Measurements from ENCODE around the gene NHLRC2.

The NHLRC2 gene

DNA sequence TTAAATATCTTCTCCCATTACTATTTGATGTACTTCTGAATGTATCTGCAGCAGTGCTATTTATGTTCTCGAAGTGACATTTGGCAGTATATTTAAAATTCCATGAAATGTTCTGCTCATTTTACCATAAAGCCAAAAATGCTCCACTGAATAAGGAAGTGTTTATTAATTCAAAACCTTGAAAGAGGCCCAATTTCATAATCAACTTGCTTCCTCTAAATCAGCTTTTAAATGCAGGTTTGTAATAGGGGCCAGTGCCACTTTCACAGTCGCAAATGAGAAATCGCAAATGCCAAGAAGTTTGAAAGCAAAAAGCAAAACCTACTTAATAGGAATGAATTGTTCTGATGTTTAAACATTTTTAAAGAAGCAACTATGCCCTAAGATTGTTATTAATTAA is 11.4 kb downstream of the NHLRC2 start:
- DNase-seq (ENCODE audit: low read depth): no peak

DNA sequence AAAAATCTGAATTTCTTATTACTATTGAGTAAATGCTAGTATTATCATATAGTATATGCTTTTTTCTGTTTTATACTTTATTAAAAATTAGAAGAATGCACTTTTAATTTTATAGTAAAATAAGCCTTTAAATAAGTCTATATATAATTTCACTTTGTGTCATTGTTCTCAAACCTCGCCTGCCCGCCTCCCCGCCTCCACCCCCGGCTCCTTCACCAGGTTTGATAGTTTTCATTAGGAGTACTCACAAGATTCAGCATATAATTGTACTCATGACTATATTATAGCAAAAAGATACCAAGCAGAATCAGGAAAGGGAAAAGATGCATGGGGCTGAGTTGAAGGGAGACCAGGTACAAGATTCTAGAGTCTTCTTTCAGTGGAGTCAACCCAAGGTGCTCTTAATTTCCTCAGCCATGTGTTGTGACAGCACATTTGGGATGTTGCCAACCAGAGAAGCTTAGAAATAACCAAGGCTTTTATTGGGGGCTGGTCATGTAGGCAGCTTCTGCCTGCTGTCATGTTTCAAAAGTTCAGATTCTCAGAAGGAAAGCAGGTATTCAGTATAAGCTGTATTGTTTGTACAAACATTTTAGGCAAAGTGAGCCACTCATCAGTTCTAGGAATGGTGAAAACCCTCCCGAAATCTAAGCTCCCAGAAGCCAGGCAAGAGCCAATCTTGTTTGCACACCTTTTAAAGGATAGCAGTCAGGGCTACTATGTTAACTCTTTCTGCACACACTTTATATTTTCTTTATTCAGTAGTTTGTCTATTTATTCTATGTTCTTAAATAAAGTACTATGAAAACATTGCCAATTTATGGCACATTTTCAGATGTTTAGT is 12.3 kb downstream of the NHLRC2 start:
- no peak for DNase-seq (ENCODE audit: low read depth)

DNA sequence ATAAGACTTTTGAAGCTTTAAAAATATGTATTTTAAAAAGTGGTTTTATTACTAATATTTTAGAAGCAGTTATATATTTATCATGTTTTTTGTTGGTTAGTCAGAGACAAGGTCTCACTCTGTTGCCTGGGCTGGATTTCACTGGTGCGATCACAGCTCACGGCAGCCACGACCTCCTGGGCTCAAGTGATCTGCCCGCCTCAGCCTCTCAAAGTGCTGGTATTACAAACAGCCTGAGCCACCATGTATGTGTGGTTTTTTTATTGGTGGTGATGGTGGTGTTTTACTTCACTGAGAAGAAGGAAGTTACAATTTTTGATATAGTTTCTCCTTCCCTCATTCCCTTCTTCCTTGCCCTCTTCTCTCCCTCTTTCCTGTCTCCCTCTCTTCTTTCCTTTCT is 13.4 kb downstream of the NHLRC2 start:
- DNase-seq (ENCODE audit: low read depth): no peak

DNA sequence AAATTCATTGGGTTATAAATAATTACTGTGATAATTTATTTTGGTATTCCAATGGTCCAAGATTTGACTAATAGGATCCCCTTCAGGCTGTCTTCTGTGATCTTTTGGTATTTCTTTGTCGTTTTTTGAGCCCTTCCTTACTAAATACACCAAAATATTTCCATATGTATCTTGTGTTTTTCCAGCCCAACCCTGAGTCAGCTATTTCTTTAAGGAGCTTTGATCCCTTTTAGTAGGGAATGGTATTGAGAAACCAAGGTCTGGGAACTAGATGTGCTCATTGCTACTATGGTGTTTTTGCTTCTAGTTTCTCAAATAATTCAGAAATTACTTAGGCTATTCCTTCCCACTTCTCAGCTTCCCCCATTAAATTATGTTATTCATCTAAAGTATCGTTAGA is 15.3 kb downstream of the NHLRC2 start:
- no peak for DNase-seq (ENCODE audit: low read depth)

DNA sequence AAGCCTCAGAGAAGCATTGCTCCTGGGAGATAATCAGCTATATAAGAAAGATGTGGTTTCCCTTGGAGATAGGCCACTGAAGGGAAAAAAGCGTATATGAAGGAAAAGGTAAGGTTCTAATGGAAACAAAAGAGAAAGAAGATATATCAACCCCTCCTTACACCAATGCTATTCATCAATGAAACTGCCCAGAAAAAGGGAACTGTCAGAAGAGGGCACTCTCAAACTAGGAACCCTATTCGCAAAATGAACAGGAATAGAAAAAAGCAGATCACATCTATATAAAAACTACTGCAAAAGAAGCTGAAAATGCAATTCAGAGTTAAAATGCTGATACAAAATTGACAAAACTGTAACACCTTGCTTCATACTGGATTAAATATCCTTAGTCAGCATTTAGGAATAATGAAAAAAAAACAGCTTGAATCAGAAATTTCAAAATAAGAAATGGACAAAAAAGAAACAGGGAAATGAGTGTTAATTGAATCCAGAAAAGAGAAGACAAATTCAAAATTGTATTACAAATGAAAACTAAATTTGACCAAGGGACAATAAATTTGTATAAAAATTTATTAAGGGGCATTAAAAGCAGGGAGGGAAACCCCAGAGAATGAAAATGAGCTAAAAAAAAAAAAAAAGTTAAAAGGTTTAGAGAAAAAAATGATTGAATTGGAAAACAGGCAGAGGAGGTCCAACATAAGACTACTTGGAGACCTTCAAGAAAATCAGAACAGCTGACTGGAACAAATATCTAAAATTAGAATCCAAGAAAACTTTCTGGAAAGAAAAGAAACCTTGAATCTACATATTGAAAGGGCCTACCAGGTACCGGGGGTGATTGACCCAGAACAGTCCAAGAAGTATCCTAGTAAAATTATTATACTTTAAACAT is 17.9 kb downstream of the NHLRC2 start:
- no peak for DNase-seq (ENCODE audit: low read depth)

DNA sequence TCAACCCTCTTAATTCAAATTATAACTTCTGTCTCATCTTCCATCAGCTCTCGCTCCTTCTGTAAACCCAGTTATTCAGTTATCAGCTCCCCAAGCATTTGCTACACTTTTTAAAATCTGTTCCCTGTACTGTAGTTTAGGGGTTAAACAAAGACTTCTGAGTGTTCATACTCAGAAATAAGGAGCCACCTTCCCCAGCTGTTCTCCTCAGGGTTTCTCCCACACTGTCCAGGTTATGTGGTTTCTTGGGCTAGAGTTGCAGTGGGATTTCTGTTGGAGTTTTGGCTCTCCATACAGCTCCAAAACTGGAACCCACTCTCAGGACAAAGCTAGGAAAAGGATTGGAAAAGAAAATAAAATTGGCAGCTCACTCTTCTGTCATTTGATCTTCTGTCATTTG is 20.8 kb downstream of the NHLRC2 start:
- no peak for DNase-seq (ENCODE audit: low read depth)

DNA sequence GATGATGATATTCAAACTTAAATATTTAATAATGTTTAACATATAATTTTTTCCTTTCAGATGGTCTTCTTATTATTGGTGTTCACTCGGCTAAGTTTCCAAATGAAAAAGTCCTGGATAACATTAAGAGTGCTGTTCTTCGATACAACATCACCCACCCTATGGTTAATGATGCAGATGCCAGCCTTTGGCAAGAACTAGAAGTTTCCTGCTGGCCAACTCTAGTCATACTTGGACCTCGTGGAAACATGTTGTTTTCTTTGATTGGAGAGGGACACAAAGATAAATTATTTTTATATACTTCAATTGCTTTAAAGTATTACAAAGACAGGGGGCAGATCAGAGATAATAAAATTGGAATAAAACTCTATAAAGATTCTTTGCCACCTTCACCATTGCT is 22.0 kb downstream of the NHLRC2 start:
- no peak for DNase-seq (ENCODE audit: low read depth)

DNA sequence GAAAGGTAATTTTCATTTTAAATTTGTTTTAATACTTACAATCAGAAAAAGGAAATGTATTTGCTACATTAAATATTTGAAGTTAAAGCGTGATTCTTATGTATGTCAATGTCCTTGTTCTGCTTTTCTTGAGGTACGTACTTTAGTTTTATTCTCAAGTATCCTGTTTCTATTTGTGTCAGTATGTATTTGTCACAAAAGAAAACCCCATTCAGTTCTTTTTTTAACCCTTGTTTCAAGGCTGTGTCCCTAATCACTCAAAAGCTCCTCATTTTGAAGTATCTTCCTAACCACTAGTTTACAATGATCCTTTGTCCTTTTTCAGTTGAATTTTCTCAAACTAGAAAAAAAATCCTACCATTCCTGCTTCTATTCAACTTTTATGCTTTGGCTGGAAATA is 25.2 kb downstream of the NHLRC2 start:
- DNase-seq (ENCODE audit: low read depth): no peak

DNA sequence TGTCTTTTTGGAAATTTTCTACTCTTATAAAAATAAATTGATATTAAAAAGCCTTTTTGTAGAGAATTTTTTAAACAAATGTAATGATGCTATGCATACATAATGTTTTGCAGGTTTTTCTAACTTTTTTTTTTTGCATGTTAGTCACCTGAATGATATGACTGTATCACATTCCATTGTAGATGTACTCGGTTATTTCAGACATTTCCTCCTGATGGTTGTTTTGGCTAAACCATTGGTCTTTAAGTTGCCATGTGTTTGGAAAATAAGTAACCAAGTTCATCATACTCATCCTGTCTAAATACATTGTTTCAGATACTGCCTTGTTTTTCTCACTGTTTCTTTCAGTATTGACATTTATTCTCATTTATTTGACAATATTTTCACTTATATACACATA is 25.8 kb downstream of the NHLRC2 start:
- no peak for DNase-seq (ENCODE audit: low read depth)

DNA sequence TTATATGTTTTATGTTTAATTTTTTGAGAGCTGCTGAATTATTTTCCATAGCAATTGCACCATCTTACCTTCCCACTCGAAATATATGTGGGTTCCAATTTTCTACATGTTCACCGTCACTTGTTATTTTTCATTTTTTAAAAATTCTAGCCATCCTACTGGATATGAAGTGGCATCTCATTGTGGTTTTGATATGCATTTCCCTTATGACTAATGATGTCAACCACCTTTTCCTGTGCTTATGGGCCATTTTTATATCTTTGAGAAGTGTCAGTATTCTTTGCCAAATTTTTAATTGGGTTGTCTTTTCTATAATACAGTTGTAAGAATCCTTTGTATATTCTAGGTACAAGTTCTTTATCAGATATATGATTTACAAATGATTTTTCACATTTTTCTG is 27.8 kb downstream of the NHLRC2 start:
- DNase-seq (ENCODE audit: low read depth): no peak

DNA sequence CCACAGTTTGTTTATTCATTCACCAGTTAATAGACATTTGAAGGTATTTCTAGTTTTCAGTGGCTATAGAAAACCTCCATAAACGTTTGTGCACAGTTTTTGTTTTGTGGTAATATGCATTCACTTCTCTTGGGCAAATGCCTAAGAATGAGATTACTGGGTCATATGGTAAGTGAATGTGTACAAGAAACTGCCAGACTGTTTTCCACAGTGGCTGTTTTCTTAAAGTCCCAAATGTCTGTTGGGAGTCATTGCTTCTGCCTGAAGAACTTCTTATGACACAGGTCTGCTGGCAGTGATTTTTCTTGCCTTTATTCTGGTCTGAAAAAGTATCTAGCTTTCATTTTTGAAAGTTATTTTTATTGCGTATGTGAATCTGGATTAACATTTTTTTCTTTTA is 35.5 kb downstream of the NHLRC2 start:
- no peak for DNase-seq (ENCODE audit: low read depth)

DNA sequence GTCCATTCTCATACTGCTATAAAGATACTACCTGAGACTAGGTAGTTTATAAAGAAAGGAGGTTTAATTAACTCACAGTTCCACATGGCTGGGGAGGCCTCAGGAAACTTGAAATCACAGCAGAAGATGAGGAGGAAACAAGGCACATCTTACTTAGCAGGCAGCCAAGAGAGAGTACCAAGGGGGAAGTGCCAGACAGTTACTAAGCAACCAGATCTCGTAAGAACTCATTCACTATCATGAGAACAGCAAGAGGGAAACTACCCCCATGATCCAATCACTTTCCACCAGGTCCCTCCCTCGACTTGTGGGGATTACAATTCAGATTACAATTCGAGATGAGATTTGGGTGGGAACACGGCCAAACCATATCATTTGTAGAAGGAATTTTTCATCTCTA is 36.3 kb downstream of the NHLRC2 start:
- DNase-seq (ENCODE audit: low read depth): no peak

DNA sequence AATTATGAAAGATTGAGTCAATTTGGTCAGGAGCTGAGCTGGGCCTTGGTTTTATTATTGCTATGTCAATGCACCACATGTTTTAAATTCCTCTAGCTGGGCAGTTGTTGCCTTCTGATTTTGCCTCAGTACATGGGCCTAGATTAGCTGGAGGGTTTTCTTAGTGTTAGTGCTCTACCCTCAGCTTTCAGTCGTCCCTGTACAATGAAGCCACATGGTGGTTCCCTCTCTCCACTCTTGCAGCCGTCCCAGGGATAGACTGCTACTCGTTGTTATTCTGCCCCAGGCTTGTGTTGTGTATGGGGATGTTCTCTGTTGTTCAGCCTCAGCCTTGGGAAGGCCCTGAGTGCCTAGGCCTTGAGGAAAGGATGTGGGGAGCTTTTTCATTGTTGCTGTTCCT is 37.0 kb downstream of the NHLRC2 start:
- no peak for DNase-seq (ENCODE audit: low read depth)

DNA sequence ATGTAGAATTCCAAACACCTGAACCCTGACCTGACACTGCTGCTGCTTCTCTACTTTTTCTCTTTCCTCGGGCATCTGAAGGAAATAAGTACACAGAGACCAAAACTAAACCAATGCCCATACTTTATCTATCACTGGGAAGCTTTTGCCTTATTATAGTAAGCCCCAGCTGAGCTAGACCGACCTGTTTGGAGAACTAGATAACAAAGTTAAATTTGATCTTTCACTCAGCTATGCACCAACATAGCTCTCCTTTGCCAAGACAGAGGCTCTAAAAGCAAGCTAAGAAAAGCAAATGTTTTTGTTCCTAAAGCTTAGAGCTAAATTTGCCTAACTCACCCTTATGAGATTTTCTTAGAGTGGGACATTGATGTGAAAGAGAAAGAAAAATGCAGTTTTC is 39.1 kb downstream of the NHLRC2 start:
- DNase-seq (ENCODE audit: low read depth): no peak

DNA sequence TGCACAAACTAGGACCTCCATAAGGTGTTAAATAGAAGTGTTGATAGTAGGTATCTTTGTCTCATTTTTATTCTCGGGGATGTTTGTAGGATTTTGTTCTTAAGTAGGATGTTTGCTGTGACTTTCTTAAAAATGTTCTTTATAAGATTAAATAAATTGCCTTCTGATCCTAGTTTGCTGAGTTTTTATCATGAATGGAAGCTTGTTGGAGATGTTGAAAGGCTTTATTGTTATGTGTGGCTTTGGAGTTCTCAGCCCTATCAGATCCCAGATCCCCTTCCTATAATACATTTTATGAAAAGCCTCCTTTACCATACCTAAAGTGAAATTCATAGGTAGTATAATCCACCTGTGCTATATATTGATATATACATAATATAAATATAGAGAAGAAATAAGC is 40.1 kb downstream of the NHLRC2 start:
- DNase-seq (ENCODE audit: low read depth): no peak

DNA sequence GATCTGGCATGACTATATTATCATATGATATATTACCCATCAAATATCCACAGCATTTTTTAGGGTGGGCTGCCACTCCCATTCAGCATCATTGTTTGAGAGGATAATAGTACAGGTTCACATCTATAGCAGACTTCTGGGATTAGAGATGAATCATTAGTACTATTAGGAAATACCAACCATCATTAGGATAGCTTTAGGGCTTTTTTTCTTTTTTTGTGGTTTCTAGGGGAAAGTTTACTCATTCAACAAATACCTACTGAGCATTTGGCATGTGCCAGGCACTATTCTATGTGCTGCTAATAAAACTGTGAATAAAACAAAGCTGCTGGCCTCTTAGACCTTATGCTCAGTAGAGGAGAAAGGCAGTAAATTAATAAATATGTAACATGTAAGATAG is 40.6 kb downstream of the NHLRC2 start:
- DNase-seq (ENCODE audit: low read depth): peak; percentile 31

DNA sequence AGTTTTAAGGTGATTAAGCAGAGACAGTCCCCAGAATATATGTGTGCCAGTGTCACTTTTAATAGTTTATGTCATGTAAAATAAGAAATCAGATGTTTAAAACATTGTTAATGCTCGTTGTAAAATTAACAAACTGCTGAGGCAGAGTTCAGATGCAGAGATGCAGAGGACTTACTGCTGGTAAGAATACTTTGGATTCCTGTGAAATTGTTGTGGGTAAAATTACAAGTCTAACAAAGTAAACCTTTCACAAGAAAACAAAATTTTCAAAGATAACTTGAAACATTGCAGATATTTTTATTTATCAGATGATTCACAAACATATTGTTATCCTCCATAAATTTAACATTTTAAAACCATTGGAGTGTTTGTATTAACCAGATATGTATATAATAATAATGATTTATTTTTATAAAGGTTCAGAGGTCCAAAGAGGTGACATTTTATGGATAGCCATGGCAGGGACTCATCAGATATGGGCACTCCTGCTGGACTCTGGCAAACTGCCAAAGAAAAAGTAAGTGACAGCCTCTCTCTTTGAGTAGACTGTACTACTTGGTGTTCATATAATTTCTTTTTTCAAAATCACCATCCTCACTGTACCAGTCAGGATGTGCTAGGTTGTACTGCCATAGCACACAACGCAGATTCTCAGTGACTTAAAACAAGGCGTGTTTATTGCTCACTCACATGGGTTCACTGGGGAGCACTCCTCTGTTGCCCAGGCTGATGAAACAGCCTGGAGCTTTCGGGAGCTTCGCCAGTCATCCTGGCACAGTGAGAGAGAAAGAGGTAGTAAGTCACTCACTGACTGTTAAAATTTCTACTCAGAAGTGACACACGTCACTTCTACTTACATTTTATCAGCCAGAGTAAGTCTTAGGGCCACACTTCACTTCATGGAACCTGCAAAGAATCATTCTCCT is 43.5 kb downstream of the NHLRC2 start:
- no peak for DNase-seq (ENCODE audit: low read depth)

DNA sequence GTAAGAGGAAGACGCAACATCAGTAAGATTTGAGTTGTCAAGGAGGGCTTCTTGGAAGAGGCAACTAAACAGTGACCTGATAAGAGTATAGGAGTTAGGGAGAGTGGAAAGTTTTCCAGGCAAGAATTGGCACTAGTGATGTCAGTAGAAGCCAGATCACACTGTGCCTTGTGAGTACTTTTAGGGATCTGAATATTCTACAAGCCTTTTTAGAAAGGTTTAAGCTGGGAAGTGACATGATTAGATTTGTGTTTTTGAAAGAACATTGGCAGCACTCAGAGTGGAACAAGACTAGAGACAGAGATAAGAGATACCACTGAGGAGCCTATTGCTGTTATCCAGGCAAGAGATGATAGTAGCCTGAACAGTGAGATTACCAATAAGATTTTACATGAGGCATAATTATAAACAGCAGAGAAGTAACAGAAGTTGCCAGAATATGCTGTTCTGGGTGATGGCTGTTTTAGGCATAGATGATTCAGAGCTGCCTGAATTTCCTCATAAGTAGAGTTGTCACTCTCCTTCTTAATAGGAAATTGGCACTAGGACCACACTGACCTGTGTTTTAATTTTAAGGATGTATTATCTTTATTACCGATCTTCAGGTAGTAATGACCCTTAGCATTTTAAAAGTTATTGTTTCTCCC is 45.6 kb downstream of the NHLRC2 start:
- no peak for DNase-seq (ENCODE audit: low read depth)

DNA sequence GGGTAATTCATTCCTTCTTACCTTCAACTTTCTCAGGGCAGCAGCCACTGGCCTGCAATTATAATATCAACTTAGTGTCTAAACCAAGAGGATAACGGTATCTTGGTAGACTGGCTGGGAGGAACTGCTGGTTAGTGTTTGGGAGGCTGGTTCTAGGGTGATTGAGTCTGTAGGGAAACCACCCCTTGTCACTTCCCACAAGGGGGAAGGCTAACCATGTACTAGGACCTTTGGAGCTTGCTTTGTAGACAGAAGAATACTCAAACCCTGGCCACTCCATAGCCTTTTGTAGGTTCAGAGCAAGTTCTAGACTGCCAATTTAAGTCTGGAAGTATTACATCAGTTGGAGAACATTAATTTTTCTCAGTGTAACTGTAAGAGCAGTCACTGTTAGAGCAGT is 51.3 kb downstream of the NHLRC2 start:
- DNase-seq (ENCODE audit: low read depth): no peak

DNA sequence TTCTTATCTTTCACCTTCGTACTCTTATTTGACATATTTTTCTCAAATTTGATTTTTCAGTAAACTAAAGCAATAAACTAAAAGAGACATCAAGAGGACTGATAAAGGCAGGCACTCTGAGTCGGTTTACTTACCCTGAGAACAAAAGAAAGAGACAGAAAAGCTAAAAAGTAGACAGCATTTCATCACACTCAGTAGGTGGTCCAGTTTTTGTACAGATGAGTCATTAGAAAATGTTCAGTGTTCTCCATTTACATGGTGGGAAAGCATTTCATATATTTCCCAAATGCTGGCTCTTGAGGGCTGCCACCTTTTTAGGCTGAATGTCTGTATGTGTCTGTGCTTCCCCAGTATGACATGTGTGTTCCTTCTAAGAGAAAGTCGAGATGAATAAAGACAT is 52.7 kb downstream of the NHLRC2 start:
- no peak for DNase-seq (ENCODE audit: low read depth)

DNA sequence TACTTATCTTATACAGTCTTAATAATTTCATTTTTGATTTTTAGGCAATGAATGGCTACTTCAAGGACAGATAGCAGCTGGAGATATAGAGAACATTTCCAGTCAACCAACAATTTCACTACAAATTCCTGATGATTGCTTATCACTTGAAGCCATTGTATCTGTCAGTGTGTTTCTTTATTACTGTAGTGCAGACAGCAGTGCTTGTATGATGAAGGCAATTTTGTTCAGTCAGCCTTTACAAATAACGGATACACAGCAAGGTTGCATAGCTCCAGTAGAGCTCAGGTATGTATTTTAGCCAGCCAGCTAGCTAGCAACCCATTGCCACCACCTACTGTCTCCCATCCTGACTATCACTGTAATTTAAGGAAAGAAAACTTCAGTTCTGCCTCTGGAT is 53.8 kb downstream of the NHLRC2 start:
- DNase-seq (ENCODE audit: low read depth): no peak

DNA sequence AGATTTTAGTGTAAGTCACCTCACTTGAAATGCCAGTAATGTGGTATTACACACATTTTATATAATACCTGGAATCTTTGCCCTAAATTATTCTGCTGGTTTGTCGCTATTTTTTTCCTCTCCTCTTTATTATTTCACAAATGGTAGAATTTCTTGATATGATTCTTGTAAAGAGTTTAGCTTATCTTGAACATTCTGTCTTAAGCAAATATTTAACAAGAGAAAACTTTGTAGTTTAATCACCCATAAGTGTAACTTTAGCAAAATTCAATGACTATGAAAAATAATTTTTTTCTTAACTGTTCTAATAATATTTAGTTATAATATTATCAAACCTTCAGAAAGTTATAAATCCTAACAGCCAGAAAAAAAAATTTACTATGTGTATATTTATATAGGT is 56.7 kb downstream of the NHLRC2 start:
- no peak for DNase-seq (ENCODE audit: low read depth)
